Measurements from ENCODE around the gene LRSAM1.

The LRSAM1 gene

GRCh38 chr9:127415141-127415540 lies 36.2 kb upstream of the LRSAM1 start:
- no peak for TF ChIP-seq Cebpa-rat (IDR thresholded peaks at IDR 0.05)
- no peaks in the 10 kb centered on the region for H4K20me1 ChIP-seq
- peaks cover 9% of the 10 kb centered on the region; the same call in 1 of the 2 replicates for H3K36me3 ChIP-seq
- H3K27me3 ChIP-seq = no peaks in the 10 kb centered on the region
- no peak overlapping the region for H3K27ac ChIP-seq
- H3K9me3 ChIP-seq = no peaks in the 10 kb centered on the region
- 0 out of 2 replicates have a peak, but pooled peaks cover 8% of the 10 kb centered on the region for H3K4me1 ChIP-seq
- H3K9ac ChIP-seq = no peak overlapping the region
- H3K4me2 ChIP-seq = no peak overlapping the region
- H3K4me3 ChIP-seq = no peak overlapping the region

GRCh38 chr9:127415657-127416056 lies 35.7 kb upstream of the LRSAM1 start:
- no peaks in the 10 kb centered on the region for H4K20me1 ChIP-seq
- no peak overlapping the region for H3K27ac ChIP-seq
- no peak for TF ChIP-seq Cebpa-rat (IDR thresholded peaks at IDR 0.05)

GRCh38 chr9:127417131-127418036 lies 33.9 kb upstream of the LRSAM1 start:
- Histone ChIP-seq H3K27ac (no peak overlapping the region), H3K4me1 (peaks cover 13% of the 10 kb centered on the region), H4K20me1 (no peaks in the 10 kb centered on the region), H3K36me3 (peaks cover 9% of the 10 kb centered on the region; the same call in 1 of the 2 replicates), H3K27me3 (no peaks in the 10 kb centered on the region), H3K9ac (no peak overlapping the region), H3K9me3 (no peaks in the 10 kb centered on the region), H3K4me3 (no peak overlapping the region), H3K4me2 (no peak overlapping the region)
- no peak for TF ChIP-seq Cebpa-rat (IDR thresholded peaks at IDR 0.05)

More at GRCh38 chr9:127415657-127416056, 35.7 kb upstream of the LRSAM1 start:
- peaks cover 9% of the 10 kb centered on the region; the same call in 1 of the 2 replicates for H3K36me3 ChIP-seq
- H3K9ac ChIP-seq = no peak overlapping the region
- H3K4me1 ChIP-seq = 0 out of 2 replicates have a peak, but pooled peaks cover 8% of the 10 kb centered on the region
- no peaks in the 10 kb centered on the region for H3K27me3 ChIP-seq
- no peak overlapping the region for H3K4me3 ChIP-seq
- no peak overlapping the region for H3K4me2 ChIP-seq
- no peaks in the 10 kb centered on the region for H3K9me3 ChIP-seq

GRCh38 chr9:127418037-127418471 lies 33.3 kb upstream of the LRSAM1 start:
- Histone ChIP-seq H3K36me3 (peaks cover 9% of the 10 kb centered on the region; the same call in 1 of the 2 replicates), H3K4me1 (peaks cover 20% of the 10 kb centered on the region), H3K27me3 (no peaks in the 10 kb centered on the region), H3K4me2 (no peak overlapping the region), H3K9me3 (no peaks in the 10 kb centered on the region), H3K27ac (no peak overlapping the region), H4K20me1 (no peaks in the 10 kb centered on the region), H3K4me3 (no peak overlapping the region), H3K9ac (no peak overlapping the region)
- TF ChIP-seq Cebpa-rat (IDR thresholded peaks at IDR 0.05) = no peak

DNA sequence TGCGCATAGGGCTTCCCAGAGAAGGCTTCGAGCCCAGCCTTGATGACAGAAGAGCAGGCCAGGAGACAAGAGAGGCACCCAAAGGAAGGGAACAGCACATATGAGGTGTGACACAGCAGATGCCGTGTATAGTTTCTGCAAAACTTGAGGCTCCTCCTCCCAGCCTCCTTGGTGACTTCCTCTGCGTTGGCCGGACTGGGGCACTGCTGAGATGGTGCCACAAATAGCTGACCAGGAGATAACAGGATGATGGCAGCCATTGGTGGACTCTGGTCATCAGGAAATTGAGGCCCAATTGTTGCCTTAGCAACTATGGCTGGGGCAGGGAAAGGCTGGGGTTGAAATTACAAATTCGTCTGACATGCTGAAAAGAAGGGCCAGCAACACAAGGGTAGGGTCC lies 32.0 kb upstream of the LRSAM1 start:
- H3K4me1 ChIP-seq = peaks cover 25% of the 10 kb centered on the region
- TF ChIP-seq Cebpa-rat (IDR thresholded peaks at IDR 0.05) = no peak
- no peak overlapping the region for H3K4me3 ChIP-seq
- no peak overlapping the region for H3K27ac ChIP-seq
- no peaks in the 10 kb centered on the region for H3K9me3 ChIP-seq
- no peaks in the 10 kb centered on the region for H3K27me3 ChIP-seq
- peaks cover 9% of the 10 kb centered on the region; the same call in 1 of the 2 replicates for H3K36me3 ChIP-seq
- no peak overlapping the region for H3K9ac ChIP-seq
- H4K20me1 ChIP-seq = no peaks in the 10 kb centered on the region; the same call in 1 of the 2 replicates
- no peak overlapping the region for H3K4me2 ChIP-seq

DNA sequence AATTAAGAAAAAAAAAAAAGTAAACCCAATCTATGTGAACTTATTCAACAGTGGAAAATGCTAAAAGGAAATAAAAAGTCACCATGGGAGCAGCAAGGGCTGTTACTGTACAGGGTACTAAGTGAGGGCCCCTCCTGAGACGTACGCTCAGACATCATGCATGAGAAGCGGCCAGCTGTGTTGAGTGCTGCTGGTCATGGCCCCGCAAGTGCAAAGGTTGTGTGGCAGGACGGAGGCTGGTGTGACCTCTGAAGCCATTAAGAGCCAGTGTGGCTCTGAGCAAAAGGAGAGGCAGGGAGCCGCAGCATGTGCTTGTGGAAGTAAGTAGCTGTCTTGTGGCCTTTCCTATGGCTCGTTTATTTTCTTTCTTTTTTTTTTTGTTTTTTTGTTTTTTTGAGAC lies 30.3 kb upstream of the LRSAM1 start:
- Histone ChIP-seq H3K36me3 (peaks cover 9% of the 10 kb centered on the region; the same call in 1 of the 2 replicates), H3K27me3 (no peaks in the 10 kb centered on the region), H3K27ac (no peak overlapping the region), H3K4me3 (no peak overlapping the region), H3K4me2 (no peak overlapping the region), H4K20me1 (peaks cover 17% of the 10 kb centered on the region), H3K9ac (no peak overlapping the region), H3K9me3 (no peaks in the 10 kb centered on the region), H3K4me1 (peaks cover 29% of the 10 kb centered on the region)
- no peak for TF ChIP-seq Cebpa-rat (IDR thresholded peaks at IDR 0.05)

DNA sequence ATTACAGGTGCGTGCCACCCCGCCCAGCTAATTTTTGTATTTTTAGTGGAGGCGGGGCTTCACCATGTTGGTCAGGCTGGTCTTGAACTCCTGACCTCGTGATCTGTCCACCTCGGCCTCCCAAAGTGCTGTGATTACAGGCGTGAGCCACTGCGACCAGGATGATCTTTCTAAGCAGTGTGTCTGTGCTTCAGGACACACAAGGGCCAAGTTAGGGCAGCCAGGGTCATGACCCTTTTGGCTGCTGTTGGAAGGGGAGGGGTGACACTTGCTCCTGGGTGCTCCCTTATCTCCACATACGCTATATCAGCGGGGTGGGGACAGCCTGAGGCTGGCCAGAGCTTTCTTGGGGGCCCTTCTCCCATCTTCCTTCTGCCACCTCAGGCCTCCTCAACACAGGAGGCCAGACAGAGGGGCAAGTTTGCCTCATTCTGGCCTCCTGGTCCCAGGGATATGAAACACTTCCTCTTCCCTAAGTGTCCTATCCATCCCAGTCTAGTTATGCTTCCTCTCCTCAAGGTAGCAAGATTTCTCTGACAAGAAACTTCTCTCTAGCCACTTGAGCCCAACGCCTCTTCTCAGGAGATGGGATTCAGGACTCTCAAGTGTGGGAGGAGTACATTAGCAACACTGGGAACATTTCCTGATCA lies 29.1 kb upstream of the LRSAM1 start:
- peak overlapping the region; percentile 87; the same call in 1 of the 2 replicates for H3K4me3 ChIP-seq
- TF ChIP-seq Cebpa-rat (IDR thresholded peaks at IDR 0.05) = no peak
- H3K36me3 ChIP-seq = peaks cover 14% of the 10 kb centered on the region; the same call in 1 of the 2 replicates
- no peaks in the 10 kb centered on the region for H3K9me3 ChIP-seq
- H3K27ac ChIP-seq = no peak overlapping the region
- H4K20me1 ChIP-seq = peaks cover 28% of the 10 kb centered on the region
- H3K27me3 ChIP-seq = no peaks in the 10 kb centered on the region
- peaks cover 39% of the 10 kb centered on the region for H3K4me1 ChIP-seq
- no peak overlapping the region; the same call in 1 of the 2 replicates for H3K9ac ChIP-seq
- peak overlapping the region; percentile 97 for H3K4me2 ChIP-seq

DNA sequence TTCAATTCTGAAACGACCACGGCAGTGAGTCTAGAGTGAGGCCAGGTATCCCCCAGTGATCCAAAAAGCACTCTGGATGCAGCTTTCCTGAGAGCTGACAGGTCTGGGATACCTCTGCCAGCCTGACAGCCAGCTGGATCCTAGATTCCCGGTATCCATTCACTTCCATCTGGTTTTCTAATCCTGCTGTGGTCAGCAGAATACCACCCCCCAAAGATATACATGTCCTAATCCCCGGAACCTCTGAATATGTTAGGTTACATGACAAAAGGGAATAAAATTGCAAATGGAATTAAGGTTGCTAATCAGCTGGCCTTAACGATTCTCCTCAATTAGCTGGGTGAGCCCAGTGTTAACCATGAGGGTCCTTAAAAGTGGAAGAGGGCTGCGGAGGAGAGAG lies 28.5 kb upstream of the LRSAM1 start:
- no peaks in the 10 kb centered on the region for H3K9me3 ChIP-seq
- H3K9ac ChIP-seq = peak overlapping the region; percentile 90
- H4K20me1 ChIP-seq = peaks cover 33% of the 10 kb centered on the region
- H3K36me3 ChIP-seq = peaks cover 18% of the 10 kb centered on the region; the same call in 1 of the 2 replicates
- no peak overlapping the region for H3K27ac ChIP-seq
- peaks cover 39% of the 10 kb centered on the region for H3K4me1 ChIP-seq
- peak overlapping the region; percentile 87 for H3K4me3 ChIP-seq
- H3K27me3 ChIP-seq = no peaks in the 10 kb centered on the region
- TF ChIP-seq Cebpa-rat (IDR thresholded peaks at IDR 0.05) = no peak
- peak overlapping the region; percentile 97 for H3K4me2 ChIP-seq

- Histone ChIP-seq H3K36me3 (peaks cover 23% of the 10 kb centered on the region), H3K4me3 (peak overlapping the region; percentile 87), H4K20me1 (peaks cover 41% of the 10 kb centered on the region)
These were observed 27.8 kb upstream of the LRSAM1 start for GRCh38 chr9:127423476-127423933.

More at GRCh38 chr9:127423476-127423933, 27.8 kb upstream of the LRSAM1 start:
- peak overlapping the region; percentile 97 for H3K4me2 ChIP-seq
- H3K27ac ChIP-seq = peak overlapping the region; percentile 83
- H3K9me3 ChIP-seq = no peaks in the 10 kb centered on the region
- H3K4me1 ChIP-seq = peaks cover 39% of the 10 kb centered on the region
- no peaks in the 10 kb centered on the region for H3K27me3 ChIP-seq
- peak overlapping the region; percentile 90 for H3K9ac ChIP-seq
- no peak for TF ChIP-seq Cebpa-rat (IDR thresholded peaks at IDR 0.05)
